H1 (cell line): ENCODE data around the gene MRPL28. TPM values are rescaled to one million over a fixed set of nuclear protein-coding genes. Genes with fewer than 3 reads are reported as not detected.

ENCODE experiments used
- CTCF ChIA-PET: fragments of 300-600 bp; sonication (Branson Sonifier 250); formaldehyde crosslinking; loops from one replicate; lab custom pipeline; 2021; ENCODE audit not compliant: partially characterized antibody; lab: Charles Lee
- POLR2A ChIA-PET: fragments of 300-600 bp; sonication (Branson Sonifier 250); formaldehyde crosslinking; loops from one replicate; lab custom pipeline; 2021; ENCODE audit warnings: inconsistent platforms; ENCODE audit not compliant: partially characterized antibody; lab: Charles Lee
- DNase-seq, 2 experiments: peaks; one replicate each; pipeline versions ENCODE4 v3.0.0 to v3.0.0-alpha.2; 2010 to 2022; ENCODE audit warnings: low spot score in 2 of 2, low read depth in 1 of 2, mixed read lengths in 1 of 2
- FAIRE-seq: peaks from 2 replicates; lab custom pipeline; 2011; peaks lifted over from hg19 to GRCh38; lab: Jason Lieb, UNC
- H2AFZ ChIP-seq: 2 replicates; pipeline ENCODE4 v1.8.1; 2012; ENCODE audit warnings: low read length, inconsistent platforms
- H2AK5ac ChIP-seq: 2 replicates; pipeline ENCODE4 v1.6.1; 2013; ENCODE audit warnings: low read depth, low read length
- H2BK120ac ChIP-seq: replicated peaks from 2 replicates; pipeline ENCODE3; 2013; ENCODE audit warnings: low read depth, low read length, inconsistent platforms
- H2BK12ac ChIP-seq: 2 replicates; pipeline ENCODE4 v1.6.1; 2013; ENCODE audit warnings: low read depth, low read length
- H2BK15ac ChIP-seq: 2 replicates; pipeline ENCODE4 v1.6.1; 2013; ENCODE audit warnings: low read length
- H2BK20ac ChIP-seq: 2 replicates; pipeline ENCODE4 v1.6.1; 2013; ENCODE audit warnings: low read length
- H2BK5ac ChIP-seq: 2 replicates; pipeline ENCODE4 v1.6.1; 2013; ENCODE audit warnings: low read depth, low read length
- H3K14ac ChIP-seq: 2 replicates; pipeline ENCODE4 v1.6.1; 2013; ENCODE audit warnings: inconsistent platforms; ENCODE audit not compliant: insufficient read length
- H3K18ac ChIP-seq: 2 replicates; pipeline ENCODE4 v1.6.1; 2013; ENCODE audit warnings: low read length; ENCODE audit errors: extremely low read depth
- H3K23ac ChIP-seq: 2 replicates; pipeline ENCODE4 v1.6.1; 2013; ENCODE audit warnings: inconsistent platforms; ENCODE audit not compliant: insufficient read length
- H3K23me2 ChIP-seq: 2 replicates; pipeline ENCODE4 v1.6.1; 2013; ENCODE audit warnings: low read depth, low read length
- H3K27ac ChIP-seq: 2 replicates; pipeline ENCODE4 v1.6.1; 2011; ENCODE audit warnings: low read depth, low read length, inconsistent platforms
- H3K27me3 ChIP-seq, 4 experiments: replicated peaks in 1 of 4; 1 replicate in 1 of 4; 2 replicates in 3 of 4; pipeline versions ENCODE4 v1.6.1 to v1.8.1; 2011 to 2013; ENCODE audit warnings: low read length in 3 of 4, mild to moderate bottlenecking in 3 of 4, inconsistent platforms in 2 of 4, mixed read lengths in 2 of 4, moderate library complexity in 1 of 4; ENCODE audit not compliant: control insufficient read depth in 3 of 4, insufficient read depth in 3 of 4; ENCODE audit errors: extremely low read depth in 1 of 4
- H3K36me3 ChIP-seq, 4 experiments: 2 replicates each; pipeline versions ENCODE4 v1.6.1 to v1.8.1; 2011 to 2013; ENCODE audit warnings: mild to moderate bottlenecking in 4 of 4, low read length in 3 of 4, moderate library complexity in 2 of 4, control low read depth in 1 of 4, inconsistent platforms in 1 of 4; ENCODE audit not compliant: insufficient read depth in 4 of 4, control insufficient read depth in 2 of 4
- H3K4ac ChIP-seq: replicated peaks from 2 replicates; pipeline ENCODE3; 2013; ENCODE audit warnings: low read length, low read depth, mixed read lengths, inconsistent platforms; ENCODE audit not compliant: insufficient read length
- H3K4me1 ChIP-seq, 4 experiments: replicated peaks in 1 of 4; 1 replicate in 1 of 4; 2 replicates in 3 of 4; pipeline versions ENCODE4 v1.6.1 to v1.8.1; 2011 to 2013; ENCODE audit warnings: low read length in 3 of 4, inconsistent platforms in 2 of 4, mixed read lengths in 1 of 4; ENCODE audit not compliant: insufficient read depth in 4 of 4, control insufficient read depth in 3 of 4
- H3K4me2 ChIP-seq, 2 experiments: 2 replicates each; pipeline versions ENCODE4 v1.6.1 to v1.8.1; 2011 to 2013; ENCODE audit warnings: low read depth in 2 of 2, low read length in 2 of 2, control low read depth in 1 of 2, inconsistent platforms in 1 of 2, mild to moderate bottlenecking in 1 of 2; ENCODE audit not compliant: insufficient read depth in 1 of 2
- H3K4me3 ChIP-seq, 4 experiments: fragments of 200-600, 300-600 bp in 1 of 4; sonication (generic), shearing (Covaris generic), sonication (Bioruptor Twin) in 1 of 4; 2 replicates each; pipeline versions ENCODE4 v1.5.1 to v1.8.1; 2011 to 2016; ENCODE audit warnings: low read length in 4 of 4, low read depth in 3 of 4, control low read depth in 2 of 4, inconsistent platforms in 2 of 4, mild to moderate bottlenecking in 2 of 4, mixed read lengths in 1 of 4, moderate library complexity in 1 of 4; ENCODE audit not compliant: insufficient read depth in 2 of 4; ENCODE audit errors: extremely low read depth in 1 of 4
- H3K56ac ChIP-seq: replicated peaks from 2 replicates; pipeline ENCODE3; 2013; ENCODE audit warnings: low read depth, mild to moderate bottlenecking, mixed read lengths, low read length, inconsistent platforms; ENCODE audit not compliant: insufficient read length
- H3K79me1 ChIP-seq: 2 replicates; pipeline ENCODE4 v1.6.1; 2013; ENCODE audit warnings: low read depth, low read length, control low read depth
- H3K79me2 ChIP-seq, 2 experiments: 2 replicates each; pipeline versions ENCODE4 v1.6.1 to v1.8.1; 2012 to 2013; ENCODE audit warnings: low read length in 2 of 2, mild to moderate bottlenecking in 2 of 2, inconsistent platforms in 1 of 2; ENCODE audit not compliant: insufficient read depth in 2 of 2, control insufficient read depth in 1 of 2
- H3K9ac ChIP-seq, 4 experiments: replicated peaks in 1 of 4; 1 replicate in 1 of 4; 2 replicates in 3 of 4; pipeline versions ENCODE4 v1.6.1 to v1.8.1; 2011 to 2013; ENCODE audit warnings: low read depth in 3 of 4, low read length in 3 of 4, control low read depth in 2 of 4, mild to moderate bottlenecking in 2 of 4, moderate library complexity in 2 of 4, inconsistent platforms in 1 of 4; ENCODE audit errors: extremely low read depth in 1 of 4
- H3K9me3 ChIP-seq, 2 experiments: 2 replicates each; pipeline versions ENCODE4 v1.6.1 to v1.8.1; 2012 to 2013; ENCODE audit warnings: mild to moderate bottlenecking in 2 of 2, moderate library complexity in 2 of 2, control low read depth in 1 of 2, inconsistent platforms in 1 of 2, low read depth in 1 of 2, low read length in 1 of 2, mixed read lengths in 1 of 2; ENCODE audit not compliant: insufficient read depth in 2 of 2
- H4K20me1 ChIP-seq, 2 experiments: replicated peaks in 1 of 2; 2 replicates each; pipeline versions ENCODE3 to v1.8.1; 2011 to 2013; ENCODE audit warnings: inconsistent platforms in 2 of 2, low read length in 2 of 2, mild to moderate bottlenecking in 1 of 2; ENCODE audit not compliant: insufficient read depth in 2 of 2, control insufficient read depth in 1 of 2
- H4K5ac ChIP-seq: 2 replicates; pipeline ENCODE4 v1.6.1; 2013; ENCODE audit warnings: low read length, low read depth, mixed read lengths, inconsistent platforms; ENCODE audit not compliant: insufficient read length
- H4K8ac ChIP-seq: 2 replicates; pipeline ENCODE4 v1.8.0; 2013; ENCODE audit warnings: mild to moderate bottlenecking, moderate library complexity, low read length, inconsistent platforms; ENCODE audit not compliant: insufficient read depth; ENCODE audit errors: extremely low read depth
- H4K91ac ChIP-seq: replicated peaks from 2 replicates; pipeline ENCODE3; 2013; ENCODE audit warnings: low read length, mixed read lengths, inconsistent platforms; ENCODE audit not compliant: insufficient read length
- WGBS, 2 experiments: shearing (Covaris generic) in 1 of 2; methylation state at CpG; one replicate each; pipeline versions ENCODE4 v1.1.6 to v1.1.7; 2013 to 2015; ENCODE audit warnings: low lambda C conversion rate in 2 of 2, mixed read lengths in 2 of 2, inconsistent platforms in 1 of 2, low coverage in 1 of 2, missing lambda C conversion rate in 1 of 2; ENCODE audit not compliant: insufficient replicate concordance in 2 of 2, insufficient coverage in 1 of 2, insufficient read length in 1 of 2; ENCODE audit errors: extremely low coverage in 1 of 2, missing lambda C conversion rate in 1 of 2; 5-methylcytosine and 5-hydroxymethylcytosine counted together
- polyA plus RNA-seq, 7 experiments: library from polyadenylated mRNA; depleted of rRNA in 3 of 7; stranded (reverse) in 5 of 7; unstranded in 2 of 7; fragments of >200 nt in 5 of 7; fragments of 200-250 nt in 2 of 7; gene quantifications; 1 replicate in 5 of 7; 2 replicates in 1 of 7; 4 replicates in 1 of 7; pipeline versions ENCODE4 v1.2.1 to v1.2.3, GENCODE V29; 2011 to 2013; ENCODE audit warnings: missing spikeins in 2 of 7, mixed read lengths in 2 of 7
- total RNA-seq: library from RNA; stranded (reverse); fragmentation: NEBNext Ultra II Directional; extraction: Animal tissue kit (Norgen Biotek cat#: 25700); gene quantifications from 2 replicates; pipeline ENCODE4 v1.2.1, GENCODE V29; 2021

Gene MRPL28
- total and polyA plus RNA-seq, 2 of the 8 experiments (the other 6 are each of a cell fraction or from before 2014, with no cell fraction given) = 88.9 to 188 TPM

GRCh38 chr16:377419-377951 is 7.1 kb upstream of the MRPL28 start:
- Histone ChIP-seq H3K4me2 (no peak overlapping the region), H3K36me3 (peaks cover 17 to 48% (median 24%) of the 10 kb centered on the region in 4 experiments), H3K4me3 (no peak overlapping the region), H2BK5ac (no peak overlapping the region), H3K4me1 (peaks cover 5 to 19% (median 10%) of the 10 kb centered on the region in 4 experiments), H3K79me2 (peaks cover 0 to 24% of the 10 kb centered on the region in 2 experiments; a peak in 2 of 4 replicates), H2BK120ac (no peak overlapping the region), H3K9me3 (no peaks in the 10 kb centered on the region), H3K4ac (no peak overlapping the region), H2AK5ac (no peak overlapping the region), H3K79me1 (peaks cover 4% of the 10 kb centered on the region; the same call in 1 of the 2 replicates), H2BK12ac (no peak overlapping the region), H3K27ac (no peak overlapping the region), H4K20me1 (peaks cover 16 to 39% of the 10 kb centered on the region in 2 experiments), H3K14ac (no peak overlapping the region), H2BK20ac (no peak overlapping the region), H2BK15ac (no peak overlapping the region), H4K5ac (no peak overlapping the region), H2AFZ (no peak overlapping the region), H3K56ac (no peak overlapping the region), H3K23me2 (peaks cover 5% of the 10 kb centered on the region; the same call in 1 of the 2 replicates), H3K9ac (no peak overlapping the region), H4K91ac (no peak overlapping the region), H4K8ac (no peak overlapping the region), H3K27me3 (peaks cover 0 to 3% (median under 1%) of the 10 kb centered on the region in 4 experiments; a peak in 1 of 7 replicates), H3K18ac (no peak overlapping the region), H3K23ac (no peak overlapping the region)
- FAIRE-seq = no peak
- WGBS, 2 experiments = 92% methylated on average over 20 of the region's 42 CpGs; no CpG with 5 or more reads in 1 of the 2 experiments
- CTCF ChIA-PET = interaction anchor here (0.8 to 1.6 kb wide), 2 partner anchors 24 to 114 kb away, joined by 3 to 4 read pairs; partner anchors contain the start of gene DECR2
- no peak for DNase-seq
- POLR2A ChIA-PET = interaction anchor here (0.6 to 1.1 kb wide), 2 partner anchors 11 to 111 kb away, joined by 3 to 4 read pairs; no protein-coding TSS in a partner anchor
